ENCODE data around the gene SMG6.
"Not testable (repeated sequence)": the region's sequence is repeated elsewhere in the genome, so short reads cannot be mapped to it uniquely, and the experiment has no call there.

SMG6 gene

GRCh38 chr17:2207815-2208515, 95.6 kb downstream of the SMG6 start:
- no peak for DNase-seq (ENCODE audit: low read depth in 2 of 3, low spot score in 1 of 3)

- no peak for DNase-seq (ENCODE audit: low read depth in 2 of 3, low spot score in 1 of 3)
These were observed 99.2 kb downstream of the SMG6 start for GRCh38 chr17:2204393-2204792.

GRCh38 chr17:2203818-2204217, 99.8 kb downstream of the SMG6 start:
- no peak for DNase-seq (ENCODE audit: low read depth in 2 of 3, low spot score in 1 of 3)

GRCh38 chr17:2202996-2203575, 100.5 kb downstream of the SMG6 start:
- DNase-seq (ENCODE audit: low read depth in 2 of 3, low spot score in 1 of 3), result no peak

- no peak for DNase-seq (ENCODE audit: low read depth in 2 of 3, low spot score in 1 of 3)
These were observed 101.1 kb downstream of the SMG6 start for GRCh38 chr17:2202302-2202995.

- not testable (repeated sequence) for DNase-seq (ENCODE audit: low read depth in 2 of 3, low spot score in 1 of 3)
These were observed 104.2 kb downstream of the SMG6 start for GRCh38 chr17:2199386-2199785.

- DNase-seq (ENCODE audit: low read depth in 2 of 3, low spot score in 1 of 3), result no peak
These were observed 104.7 kb downstream of the SMG6 start for GRCh38 chr17:2198927-2199326.

GRCh38 chr17:2197271-2197670, 106.3 kb downstream of the SMG6 start:
- DNase-seq (ENCODE audit: low read depth in 2 of 3, low spot score in 1 of 3), result no peak

GRCh38 chr17:2195729-2196128, 107.9 kb downstream of the SMG6 start:
- peak; percentile 52 to 57 (median 52) for DNase-seq (ENCODE audit: low read depth in 2 of 3, low spot score in 1 of 3)

- no peak for DNase-seq (ENCODE audit: low read depth in 2 of 3, low spot score in 1 of 3)
These were observed 108.7 kb downstream of the SMG6 start for GRCh38 chr17:2194889-2195335.

GRCh38 chr17:2192367-2193057, 111.1 kb downstream of the SMG6 start:
- DNase-seq (ENCODE audit: low read depth in 2 of 3, low spot score in 1 of 3), result peak; percentile 30 to 52 (median 45)

- DNase-seq (ENCODE audit: low read depth in 2 of 3, low spot score in 1 of 3), result no peak
These were observed 111.8 kb downstream of the SMG6 start for GRCh38 chr17:2191785-2192184.

GRCh38 chr17:2191227-2191626, 112.4 kb downstream of the SMG6 start:
- DNase-seq (ENCODE audit: low read depth in 2 of 3, low spot score in 1 of 3), result no peak

- DNase-seq (ENCODE audit: low read depth in 2 of 3, low spot score in 1 of 3), result no peak
These were observed 113.6 kb downstream of the SMG6 start for GRCh38 chr17:2190014-2190413.

GRCh38 chr17:2188971-2189630, 114.5 kb downstream of the SMG6 start:
- no peak for DNase-seq (ENCODE audit: low read depth in 2 of 3, low spot score in 1 of 3)

GRCh38 chr17:2187758-2188157, 115.8 kb downstream of the SMG6 start:
- no peak for DNase-seq (ENCODE audit: low read depth in 2 of 3, low spot score in 1 of 3)

GRCh38 chr17:2186937-2187336, 116.6 kb downstream of the SMG6 start:
- DNase-seq (ENCODE audit: low read depth in 2 of 3, low spot score in 1 of 3), result no peak

GRCh38 chr17:2184993-2185931, 118.3 kb downstream of the SMG6 start:
- no peak for DNase-seq (ENCODE audit: low read depth in 2 of 3, low spot score in 1 of 3)

- DNase-seq (ENCODE audit: low read depth in 2 of 3, low spot score in 1 of 3), result no peak
These were observed 120.2 kb downstream of the SMG6 start for GRCh38 chr17:2183346-2183745.

GRCh38 chr17:2181897-2182448, 121.6 kb downstream of the SMG6 start:
- no peak for DNase-seq (ENCODE audit: low read depth in 2 of 3, low spot score in 1 of 3)

Data from stimulated activated CD4-positive, alpha-beta T cell treated with anti-CD3 and anti-CD28 coated beads, Interleukin-12 subunit alpha, Interleukin-12 subunit beta, amount 100 ng/mL, for 48 hours (primary cell).